Embryonic facial prominence (tissue), 1 donor: Measurements from ENCODE around the gene C19orf67.

Experiments used
- DNase-seq: peaks from one replicate; pipeline ENCODE4 v3.0.0-alpha.2; 2016; ENCODE audit errors: extremely low spot score

C19orf67 gene

GRCh38 chr19:14107581-14108461, 22.2 kb upstream of the C19orf67 start:
- no peak for DNase-seq

- DNase-seq: no peak
Observed at GRCh38 chr19:14106840-14107239, 21.3 kb upstream of the C19orf67 start.

DNA sequence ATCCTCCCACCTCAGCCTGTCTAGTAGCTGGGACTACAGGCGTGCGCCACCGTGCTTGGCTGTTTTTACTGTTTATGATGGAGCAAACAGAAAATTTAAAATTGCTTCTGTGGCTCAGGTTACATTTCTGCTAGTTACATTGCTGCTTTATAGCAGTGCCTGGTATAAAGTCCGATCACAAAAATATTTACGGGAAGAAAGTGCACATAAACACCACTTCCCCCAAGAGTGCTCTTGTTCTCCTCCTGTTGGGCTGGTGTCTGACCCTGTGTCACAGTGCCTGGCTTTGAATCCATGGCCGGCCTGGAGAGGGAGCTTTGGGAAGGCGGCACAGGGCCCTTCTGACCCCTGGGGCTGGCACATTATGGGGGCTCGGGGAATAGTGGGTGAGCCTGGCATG, 20.1 kb upstream of the C19orf67 start:
- DNase-seq: no peak

GRCh38 chr19:14103310-14103709, 17.7 kb upstream of the C19orf67 start:
- DNase-seq: no peak

DNA sequence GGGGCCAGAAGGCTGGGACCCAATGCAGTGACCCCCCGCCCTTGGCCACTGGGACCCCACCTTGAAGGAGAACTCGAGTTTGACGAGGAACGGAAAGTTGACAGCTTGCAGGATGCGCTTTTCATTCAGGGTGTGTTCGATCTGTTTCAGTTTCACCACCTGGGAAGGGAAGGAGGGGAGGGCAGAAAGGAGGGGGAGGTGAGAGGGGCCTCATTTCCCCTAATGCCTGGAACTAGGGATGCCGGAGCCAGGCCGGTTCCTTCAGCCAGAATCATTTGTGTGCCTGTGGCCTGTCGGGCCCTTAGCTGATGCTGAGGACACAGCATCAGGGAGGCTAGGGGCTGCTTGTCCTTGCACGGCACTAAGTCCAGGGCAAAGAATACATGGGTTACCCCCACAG, 17.2 kb upstream of the C19orf67 start:
- no peak for DNase-seq

- no peak for DNase-seq
Observed at GRCh38 chr19:14102102-14102696, 16.6 kb upstream of the C19orf67 start.

- DNase-seq: no peak
Observed at GRCh38 chr19:14101003-14101545, 15.5 kb upstream of the C19orf67 start.

DNA sequence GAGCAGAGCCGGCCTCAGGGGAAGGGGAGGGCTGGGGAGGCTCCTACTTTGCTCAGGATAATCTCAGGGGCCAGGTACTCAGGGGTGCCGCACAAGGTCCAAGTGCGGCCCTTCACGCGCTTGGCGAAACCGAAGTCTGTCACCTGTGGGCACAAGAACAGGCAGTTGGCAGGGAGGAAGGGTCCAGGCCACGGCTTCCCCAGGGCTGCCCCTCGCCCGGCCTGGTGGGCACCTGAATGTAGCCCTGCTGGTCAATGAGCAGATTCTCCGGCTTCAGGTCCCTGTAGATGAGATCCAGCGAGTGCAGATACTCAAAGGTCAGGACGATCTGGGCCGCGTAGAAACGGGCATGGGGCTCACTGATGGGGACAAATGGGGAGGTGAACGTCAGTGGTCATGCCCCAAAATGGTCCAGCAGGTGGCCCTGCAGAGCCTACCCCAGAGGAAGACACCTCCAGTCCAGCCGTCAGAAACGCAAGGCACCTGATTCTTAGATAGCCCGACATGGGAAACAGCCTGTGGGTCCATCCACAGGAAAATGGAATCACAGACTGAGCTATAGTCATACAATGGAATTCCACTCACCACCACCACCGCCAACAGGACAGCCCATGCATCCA, 12.1 kb upstream of the C19orf67 start:
- no peak for DNase-seq

- DNase-seq: no peak
Observed at GRCh38 chr19:14096272-14096992, 10.8 kb upstream of the C19orf67 start.

DNA sequence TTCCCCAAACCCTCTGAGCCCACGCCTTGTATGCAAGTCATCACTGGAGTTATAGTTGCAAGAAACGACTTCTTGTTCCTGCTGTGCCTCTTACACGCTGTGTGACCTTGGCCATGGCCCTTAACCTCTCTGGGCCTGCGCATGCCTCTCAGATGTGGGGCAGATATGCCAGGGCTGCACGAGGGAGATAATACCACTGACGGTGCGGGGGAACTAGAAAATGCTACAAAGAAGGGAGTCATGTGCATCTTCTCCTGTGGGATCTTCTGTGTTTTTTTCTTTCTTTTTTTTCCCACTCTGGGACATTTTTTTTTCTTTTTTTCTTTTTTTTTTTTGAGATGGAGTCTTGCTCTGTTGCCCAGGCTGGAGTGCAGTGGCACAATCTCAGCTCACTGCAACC, 9.3 kb upstream of the C19orf67 start:
- no peak for DNase-seq

DNA sequence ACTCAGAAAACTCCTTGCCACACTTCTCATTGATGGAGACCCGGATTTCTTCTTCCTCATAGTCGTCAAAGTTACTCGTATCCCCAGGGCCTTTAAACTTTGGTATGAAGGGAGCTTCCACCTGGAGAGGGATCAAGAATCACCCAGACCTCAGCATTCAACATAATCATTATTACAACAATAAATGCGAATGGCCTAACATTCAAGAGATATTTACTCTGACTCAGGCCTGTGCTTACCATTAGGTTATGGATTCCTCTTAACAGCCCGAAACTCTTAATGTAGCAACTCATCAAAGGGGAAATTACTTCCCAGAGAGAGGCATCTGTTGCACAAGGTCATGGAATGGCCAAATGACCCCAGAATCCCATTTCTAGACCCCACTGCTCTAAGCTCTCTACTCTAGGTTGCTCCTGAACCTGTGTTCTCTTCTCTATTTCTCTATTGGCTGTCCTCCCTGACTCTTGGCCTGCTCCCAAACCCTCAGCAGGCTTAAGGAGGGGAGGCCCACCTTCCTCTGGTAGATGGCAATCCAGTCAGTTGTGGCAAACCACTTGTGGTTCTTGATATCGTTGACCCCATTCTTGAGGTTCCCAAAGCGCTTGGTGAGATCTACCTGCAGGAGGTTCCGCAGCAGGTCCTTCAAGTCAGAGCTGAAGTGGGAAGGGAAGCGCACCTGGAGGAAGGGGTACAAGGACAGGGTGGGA, 7.7 kb upstream of the C19orf67 start:
- DNase-seq: no peak

DNA sequence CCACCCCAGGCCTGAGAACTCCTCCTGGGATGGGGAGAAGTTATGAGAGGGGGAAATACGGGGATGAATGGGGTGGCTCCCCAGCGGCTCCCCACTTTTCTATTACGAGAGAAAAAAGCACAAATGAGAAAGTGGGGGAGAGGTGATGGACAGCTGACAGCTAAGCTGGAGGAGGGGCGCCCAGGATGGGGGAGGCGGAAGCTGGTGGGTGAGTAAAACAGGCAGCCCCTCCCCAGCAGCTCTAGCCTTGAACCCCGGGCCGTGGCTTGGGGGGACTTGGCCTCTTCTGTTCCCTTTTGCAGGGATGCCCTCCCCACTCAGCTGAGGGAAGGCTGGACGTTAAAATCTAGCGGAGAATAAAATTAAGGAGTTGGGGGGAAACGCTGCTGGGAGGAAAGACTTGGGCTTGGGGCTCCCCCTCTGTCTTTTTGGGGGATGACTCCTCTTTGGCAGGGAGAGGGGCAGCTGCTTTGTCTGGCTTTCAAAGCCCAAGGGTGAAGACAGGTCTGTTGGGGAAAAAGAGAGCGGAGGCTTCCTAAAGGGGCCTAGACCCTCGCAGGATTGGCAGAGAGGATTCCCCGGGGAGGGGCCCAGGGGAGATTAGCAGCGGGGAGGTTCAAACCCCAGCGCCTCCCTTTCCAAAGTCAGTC, 6.4 kb upstream of the C19orf67 start:
- DNase-seq: no peak

DNA sequence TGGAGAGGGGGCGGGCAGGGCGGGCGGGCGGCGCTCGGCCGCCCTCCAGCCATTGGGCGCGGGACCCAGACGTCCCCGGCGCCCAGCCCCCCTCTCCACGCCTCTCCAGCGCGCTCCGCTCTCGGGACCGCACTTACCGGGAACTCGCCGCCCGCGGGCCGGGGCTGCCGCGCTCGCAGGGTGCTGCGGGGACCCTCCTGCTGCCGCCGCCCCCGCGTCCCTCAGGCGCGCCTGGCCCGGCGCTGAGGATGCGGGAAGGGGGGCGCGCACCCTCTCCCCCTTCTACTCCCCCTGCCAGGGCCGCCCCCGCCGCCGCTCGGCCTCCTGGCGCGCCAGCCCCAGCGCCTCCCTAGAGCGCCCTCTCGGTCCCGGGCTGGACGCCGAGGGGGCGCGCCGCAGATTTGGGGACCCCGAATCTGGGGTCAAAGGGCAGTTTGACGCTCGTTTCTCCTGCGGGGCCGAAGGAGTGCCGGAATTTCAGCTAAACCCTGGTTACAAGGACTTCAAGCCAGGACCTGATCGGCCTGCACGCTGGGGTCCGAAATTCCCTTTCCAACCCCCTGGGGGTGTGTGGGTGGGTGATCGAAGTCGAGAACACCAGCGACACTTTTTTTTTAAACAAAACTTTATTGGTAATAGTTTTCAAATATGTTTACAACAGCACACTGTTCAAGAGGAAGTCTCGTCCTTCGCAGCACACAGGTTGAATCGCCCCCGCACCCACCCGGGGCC, 5.7 kb upstream of the C19orf67 start:
- DNase-seq: peak; percentile 34

- peak; percentile 89 for DNase-seq
Observed at GRCh38 chr19:14090509-14091080, 5.0 kb upstream of the C19orf67 start, which contains the start of gene SAMD1. SAMD1 (minus strand) TSS chr19:14090751.

GRCh38 chr19:14089662-14090508, 4.3 kb upstream of the C19orf67 start:
- no peak for DNase-seq

- DNase-seq: no peak
Observed at GRCh38 chr19:14089412-14089661, 3.8 kb upstream of the C19orf67 start.

GRCh38 chr19:14088634-14089411, 3.2 kb upstream of the C19orf67 start:
- DNase-seq: no peak

GRCh38 chr19:14086098-14086497, 515 bp upstream of the C19orf67 start:
- no peak for DNase-seq
